HCT116 (cell line): ENCODE results near the gene CCDC182. TPM values are rescaled to one million over a fixed set of nuclear protein-coding genes. Genes with fewer than 3 reads are reported as not detected.

Experiments used
- ATAC-seq: fragments of 200-7000 bp; cut with Tn5 transposase; 2 replicates; pipeline ENCODE4 v1.9.1; 2020; ENCODE audit warnings: mild to moderate bottlenecking, moderate library complexity
- BruUV-seq: library from RNA; stranded (reverse); fragments of 400-500 nt; replicated peaks from 2 replicates; lab custom pipeline; 2021; lab: Mats Ljungman, UMichigan
- CTCF ChIA-PET: fragments of 300-600 bp; sonication (Branson Sonifier 250); formaldehyde crosslinking; loops from one replicate; lab custom pipeline; 2021; ENCODE audit warnings: antibody characterized with exemption; lab: Charles Lee
- POLR2A ChIA-PET: fragments of 300-600, 350-600 bp; sonication (Branson Sonifier 250); formaldehyde crosslinking; loops from one replicate; lab custom pipeline; 2021; ENCODE audit warnings: antibody characterized with exemption; lab: Charles Lee
- RAD21 ChIA-PET, 2 experiments: fragments of 300-600 bp; sonication (Branson Sonifier 250); formaldehyde crosslinking; loops; one replicate each; lab custom pipeline; 2023; ENCODE audit warnings: low total read pairs in 2 of 2; ENCODE audit not compliant: uncharacterized antibody in 2 of 2, unreplicated experiment in 2 of 2, low non-redundant PET in 1 of 2; lab: Charles Lee
- DNase-seq: peaks from one replicate; pipeline ENCODE4 v3.0.0-alpha.2; 2010; ENCODE audit warnings: low read depth, low spot score
- H2AFZ ChIP-seq: fragments of 200-600 bp; shearing (Covaris generic), sonication (generic); 2 replicates; pipeline ENCODE4 v1.6.1; 2017; ENCODE audit warnings: low read depth, mixed run types, mixed read lengths, antibody characterized with exemption, low read length; ENCODE audit not compliant: poor library complexity, severe bottlenecking
- H3K27ac ChIP-seq: 2 replicates; pipeline ENCODE4 v1.5.1; 2012; ENCODE audit warnings: low read depth, low read length
- H3K27me3 ChIP-seq: fragments of 200-600 bp; sonication (generic); 2 replicates; pipeline ENCODE4 v1.6.1; 2016; ENCODE audit warnings: mixed run types, low read length, mixed read lengths; ENCODE audit not compliant: insufficient read depth
- H3K36me3 ChIP-seq, 2 experiments: fragments of 200-500 bp in 1 of 2; fragments of 200-600 bp in 1 of 2; sonication (Bioruptor generic) in 1 of 2; sonication (generic) in 1 of 2; 2 replicates each; pipeline versions ENCODE4 v1.5.1 to v1.6.1; 2014 to 2016; ENCODE audit warnings: low read length in 2 of 2, inconsistent platforms in 1 of 2, mixed read lengths in 1 of 2, mixed run types in 1 of 2; ENCODE audit not compliant: insufficient read depth in 2 of 2, control insufficient read depth in 1 of 2
- H3K4me1 ChIP-seq, 2 experiments: fragments of 200-600 bp in 1 of 2; sonication (generic) in 1 of 2; 2 replicates each; pipeline versions ENCODE4 v1.5.1 to v1.6.1; 2012 to 2017; ENCODE audit warnings: low read length in 2 of 2, inconsistent platforms in 1 of 2, mild to moderate bottlenecking in 1 of 2, mixed read lengths in 1 of 2, mixed run types in 1 of 2, moderate library complexity in 1 of 2; ENCODE audit not compliant: insufficient read depth in 2 of 2, control insufficient read depth in 1 of 2
- H3K4me2 ChIP-seq: fragments of 200-600 bp; sonication (generic); 2 replicates; pipeline ENCODE4 v1.6.1; 2017; ENCODE audit warnings: mixed run types, low read length, mixed read lengths
- H3K4me3 ChIP-seq, 2 experiments: fragments of 200-600 bp in 1 of 2; sonication (generic) in 1 of 2; replicated peaks in 1 of 2; 2 replicates each; pipeline ENCODE4 v1.5.1; 2011 to 2016; ENCODE audit warnings: low read length in 2 of 2, control low read depth in 1 of 2, low read depth in 1 of 2, mild to moderate bottlenecking in 1 of 2, mixed read lengths in 1 of 2, mixed run types in 1 of 2
- H3K79me2 ChIP-seq: fragments of 200-600 bp; sonication (generic); 2 replicates; pipeline ENCODE4 v1.6.1; 2017; ENCODE audit warnings: mild to moderate bottlenecking, mixed run types, low read length, moderate library complexity, mixed read lengths; ENCODE audit not compliant: insufficient read depth
- H3K9ac ChIP-seq: fragments of 200-600 bp; sonication (generic); 2 replicates; pipeline ENCODE4 v1.6.1; 2016; ENCODE audit warnings: low read length, mixed read lengths
- H3K9me2 ChIP-seq: fragments of 200-600 bp; sonication (generic), shearing (Covaris generic); 2 replicates; pipeline ENCODE4 v1.6.1; 2017; ENCODE audit warnings: mixed run types, mild to moderate bottlenecking, moderate library complexity; ENCODE audit not compliant: insufficient read depth
- H3K9me3 ChIP-seq, 2 experiments: fragments of 200-500 bp in 1 of 2; fragments of 200-600 bp in 1 of 2; sonication (Bioruptor generic) in 1 of 2; sonication (generic) in 1 of 2; 2 replicates each; pipeline ENCODE4 v1.6.1; 2014 to 2017; ENCODE audit warnings: low read length in 2 of 2, mixed read lengths in 2 of 2, inconsistent platforms in 1 of 2, low read depth in 1 of 2, mild to moderate bottlenecking in 1 of 2, mixed run types in 1 of 2, moderate library complexity in 1 of 2; ENCODE audit not compliant: control insufficient read depth in 1 of 2, insufficient read depth in 1 of 2
- H4K20me1 ChIP-seq: fragments of 200-600 bp; sonication (generic), shearing (Covaris generic); 2 replicates; pipeline ENCODE4 v1.6.1; 2017; ENCODE audit warnings: mixed run types, mild to moderate bottlenecking, moderate library complexity; ENCODE audit not compliant: insufficient read depth
- CTCF ChIP-seq, 3 experiments: fragments of 200-600 bp in 1 of 3; sonication (generic) in 1 of 3; IDR thresholded peaks in 2 of 3; conservative IDR thresholded peaks in 1 of 3; 2 replicates each; pipeline ENCODE4 v1.5.1; 2012 to 2017; ENCODE audit warnings: low read depth in 2 of 3, low read length in 2 of 3, antibody characterized with exemption in 1 of 3, borderline replicate concordance in 1 of 3, control low read depth in 1 of 3, mild to moderate bottlenecking in 1 of 3, mixed read lengths in 1 of 3, mixed run types in 1 of 3, moderate library complexity in 1 of 3; ENCODE audit not compliant: insufficient read depth in 1 of 3
- EGR1 ChIP-seq: IDR thresholded peaks from 2 replicates; pipeline ENCODE4 v1.6.1; 2012; ENCODE audit warnings: low read depth
- EZH2 ChIP-seq: fragments of 200-600 bp; sonication (generic); IDR thresholded peaks from 2 replicates; pipeline ENCODE4 v1.6.1; 2017; ENCODE audit warnings: antibody characterized with exemption, mixed run types
- JUND ChIP-seq: IDR thresholded peaks from 2 replicates; pipeline ENCODE4 v1.6.1; 2012
- MAX ChIP-seq: IDR thresholded peaks from 2 replicates; pipeline ENCODE4 v1.6.1; 2012
- POLR2A ChIP-seq: IDR thresholded peaks from 2 replicates; pipeline ENCODE4 v1.7.0; 2011; ENCODE audit warnings: borderline replicate concordance; ENCODE audit not compliant: insufficient read depth, insufficient read length; ENCODE audit errors: extremely low read depth
- POLR2AphosphoS5 ChIP-seq: IDR thresholded peaks from 2 replicates; pipeline ENCODE4 v1.6.1; 2011; ENCODE audit warnings: mild to moderate bottlenecking, low read depth, low read length, moderate library complexity
- RAD21 ChIP-seq: IDR thresholded peaks from 2 replicates; pipeline ENCODE4 v1.6.1; 2012; ENCODE audit warnings: low read depth, mild to moderate bottlenecking
- REST ChIP-seq: IDR thresholded peaks from 2 replicates; pipeline ENCODE4 v1.6.1; 2012; ENCODE audit warnings: low read depth
- SIN3A ChIP-seq: IDR thresholded peaks from 2 replicates; pipeline ENCODE4 v1.6.1; 2012; ENCODE audit warnings: low read depth
- SRF ChIP-seq: IDR thresholded peaks from 2 replicates; pipeline ENCODE4 v1.6.1; 2012; ENCODE audit warnings: low read depth
- YY1 ChIP-seq: IDR thresholded peaks from 2 replicates; pipeline ENCODE4 v1.6.1; 2011; ENCODE audit warnings: low read length, low read depth, moderate library complexity, mild to moderate bottlenecking; ENCODE audit not compliant: insufficient replicate concordance; ENCODE audit errors: extremely low read depth
- ZBTB33 ChIP-seq: IDR thresholded peaks from 2 replicates; pipeline ENCODE4 v1.6.1; 2011; ENCODE audit warnings: mild to moderate bottlenecking, low read length, moderate library complexity; ENCODE audit not compliant: insufficient replicate concordance; ENCODE audit errors: extremely low read depth
- ZNF274 ChIP-seq: fragments of 200-500 bp; sonication (Bioruptor generic); IDR thresholded peaks from 2 replicates; pipeline ENCODE4 v1.6.1; 2014; ENCODE audit warnings: mild to moderate bottlenecking, low read depth, low read length, inconsistent platforms
- intact Hi-C: fragments of 100-400 bp; cut with micrococcal nuclease; formaldehyde crosslinking; loops from 2 replicates; pipeline ENCODE4 v1.10.0; 2022
- total RNA-seq: library from RNA; stranded (reverse); gene quantifications from one replicate; pipeline ENCODE4 v1.2.1, GENCODE V29; 2021; ENCODE audit not compliant: unreplicated experiment

Gene CCDC182
- total RNA-seq, 1 experiment from 2014 or later, result not detected

DNA sequence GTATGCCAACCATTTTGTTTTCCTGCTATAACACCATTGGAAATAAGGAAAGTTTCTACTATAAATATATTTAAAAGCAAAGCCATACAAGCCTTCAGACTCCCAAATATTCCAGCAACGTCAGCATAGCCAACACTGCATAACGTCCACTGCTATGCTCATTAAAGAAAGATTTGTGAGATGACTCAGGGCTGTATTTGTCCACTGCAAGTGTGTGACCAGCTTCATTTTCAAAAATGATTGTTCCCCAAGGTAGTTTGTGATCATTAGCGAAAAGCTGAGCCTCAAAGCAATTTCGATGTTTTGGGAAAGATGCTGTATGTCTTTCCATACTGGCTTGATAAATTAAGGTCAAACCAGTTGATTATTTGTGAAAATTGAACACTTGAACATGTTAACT is 14.9 kb upstream of the CCDC182 start:
- H3K27me3 ChIP-seq, result peaks cover 4% of the 10 kb centered on the region; the same call in 1 of the 2 replicates
- no peaks in the 10 kb centered on the region for H3K4me1 ChIP-seq
- H3K79me2 ChIP-seq, result no peaks in the 10 kb centered on the region
- ATAC-seq (no peak), DNase-seq (no peak)
- intact Hi-C loops, result no loop called here
- H3K9ac ChIP-seq, result no peak overlapping the region
- TF ChIP-seq JUND (no peak), CTCF (IDR thresholded peaks at IDR 0.05 in 2 of 3, conservative IDR thresholded peaks at IDR 0.05 in 1 of 3; ENCODE audit: borderline replicate concordance in 1 of 3, insufficient read depth in 1 of 3, low read depth in 2 of 3, low read length in 2 of 3) (no peak), MAX (no peak), EGR1 (no peak), REST (no peak), YY1 (no peak), ZNF274 (no peak), SIN3A (no peak), POLR2A (no peak), ZBTB33 (no peak), EZH2 (no peak), RAD21 (no peak), SRF (no peak), POLR2AphosphoS5 (no peak)
- CTCF ChIA-PET, result no interaction called here
- POLR2A ChIA-PET, result no interaction called here
- no peak overlapping the region for H3K4me3 ChIP-seq
- no TSS peak for BruUV-seq
- H3K9me2 ChIP-seq, result no peaks in the 10 kb centered on the region
- H2AFZ ChIP-seq, result no peak overlapping the region
- H3K27ac ChIP-seq, result no peak overlapping the region
- H3K36me3 ChIP-seq, result no peaks in the 10 kb centered on the region
- H3K4me2 ChIP-seq, result no peak overlapping the region
- no peaks in the 10 kb centered on the region for H4K20me1 ChIP-seq
- RAD21 ChIA-PET, result no interaction called here
- no peaks in the 10 kb centered on the region for H3K9me3 ChIP-seq
